ENCODE measurements around the gene LRRC41. TPM values are rescaled to one million over a fixed set of nuclear protein-coding genes. Genes with fewer than 3 reads are reported as not detected.

Gene LRRC41
- total and polyA plus RNA-seq, 4 donors, result 22.0 to 58.4 (median 27.7) TPM

DNA sequence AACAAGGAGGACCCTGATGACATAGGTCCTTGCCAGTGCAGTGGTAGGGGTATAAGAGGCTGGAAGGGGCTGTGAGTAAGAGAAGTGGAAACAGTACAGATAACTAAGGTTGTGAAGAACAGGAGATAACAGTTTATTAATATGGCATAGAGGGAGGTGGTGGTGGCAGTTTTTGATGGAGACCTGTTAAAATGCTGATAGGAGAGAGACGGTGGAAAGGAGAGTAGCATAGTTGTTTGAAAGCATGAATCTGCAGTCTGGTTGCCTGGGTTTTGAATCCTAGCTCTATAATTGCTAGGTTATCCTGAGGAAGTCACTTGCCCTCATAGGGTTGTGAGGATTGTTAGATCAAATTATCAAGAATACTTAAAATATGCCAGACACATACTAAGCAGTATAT, 19.4 kb downstream of the LRRC41 start:
- no peak for DNase-seq (ENCODE audit: low spot score)
- no peaks in the 10 kb centered on the region for H3K4me1 ChIP-seq (ENCODE audit: control insufficient read depth in 4 of 4, insufficient read depth in 4 of 4, low read length in 3 of 4)
- no peaks in the 10 kb centered on the region for H3K27me3 ChIP-seq (ENCODE audit: control insufficient read depth in 4 of 4, insufficient read depth in 4 of 4, low read length in 3 of 4)
- no peak for TF ChIP-seq JUND (IDR thresholded peaks at IDR 0.05)
- no peaks in the 10 kb centered on the region for H3K9me3 ChIP-seq (ENCODE audit: control insufficient read depth in 4 of 4, low read length in 3 of 4)
- H3K9ac ChIP-seq (ENCODE audit: low read depth in 1 of 2, low read length in 2 of 2), result no peak overlapping the region
- H3K27ac ChIP-seq (ENCODE audit: low read depth in 1 of 2, low read length in 2 of 2), result no peak overlapping the region
- 98% methylated on average over 1 of the region's 1 CpG for WGBS
- no peak overlapping the region for H3K4me3 ChIP-seq (ENCODE audit: low read depth in 1 of 3, low read length in 3 of 3)
- peaks cover 21 to 63% (median 42%) of the 10 kb centered on the region in 4 donors for H3K36me3 ChIP-seq (ENCODE audit: control insufficient read depth in 4 of 4, insufficient read depth in 3 of 4, low read depth in 1 of 4, low read length in 3 of 4)

DNA sequence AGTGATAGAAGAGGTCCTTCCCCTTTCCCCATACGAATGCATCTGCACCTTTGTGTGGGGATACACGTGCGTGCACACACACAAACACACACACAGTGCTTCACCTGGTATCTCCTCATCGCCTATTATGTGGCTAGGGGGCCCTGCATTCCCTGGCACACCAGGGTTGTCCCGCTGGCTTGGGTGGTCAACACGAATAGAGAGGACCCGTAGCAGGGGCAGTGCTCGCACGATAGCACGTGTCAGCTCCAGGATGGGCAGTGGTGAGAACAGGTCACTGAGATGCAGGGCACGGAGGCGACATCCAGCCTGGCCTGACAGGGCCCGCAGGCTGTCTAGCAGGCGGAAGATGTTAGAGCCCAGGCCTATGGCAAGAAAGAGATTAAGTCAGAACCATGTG, 22.4 kb downstream of the LRRC41 start:
- peaks cover 14 to 58% (median 37%) of the 10 kb centered on the region in 4 donors for H3K36me3 ChIP-seq (ENCODE audit: control insufficient read depth in 4 of 4, insufficient read depth in 3 of 4, low read depth in 1 of 4, low read length in 3 of 4)

DNA sequence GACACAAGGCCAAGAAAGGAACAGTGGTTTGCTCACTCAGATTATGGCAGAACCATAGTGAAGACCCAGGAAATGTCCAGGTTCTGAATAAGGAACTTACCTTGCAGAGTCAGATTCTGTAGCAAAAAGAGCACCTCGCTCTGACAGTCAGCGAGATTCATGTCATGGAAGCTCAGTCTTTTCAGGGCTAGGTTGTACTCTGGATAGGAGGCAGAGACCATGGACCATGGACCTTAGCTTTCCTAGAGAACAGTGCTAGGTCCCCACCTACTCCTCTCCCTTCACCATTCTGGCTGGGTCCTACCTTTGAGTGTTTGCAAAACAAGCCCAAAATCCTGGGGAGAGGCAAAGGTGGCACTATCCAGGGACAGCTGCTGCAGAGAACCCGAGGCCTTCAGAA, 23.3 kb downstream of the LRRC41 start:
- no peaks in the 10 kb centered on the region for H3K9me3 ChIP-seq (ENCODE audit: control insufficient read depth in 4 of 4, low read length in 3 of 4)
- 96% methylated on average over 3 of the region's 3 CpGs for WGBS
- H3K36me3 ChIP-seq (ENCODE audit: control insufficient read depth in 4 of 4, insufficient read depth in 3 of 4, low read depth in 1 of 4, low read length in 3 of 4), result peaks cover 5 to 51% (median 28%) of the 10 kb centered on the region in 4 donors
- no peak overlapping the region for H3K9ac ChIP-seq (ENCODE audit: low read depth in 1 of 2, low read length in 2 of 2)
- no peak for DNase-seq (ENCODE audit: low spot score)
- no peaks in the 10 kb centered on the region for H3K27me3 ChIP-seq (ENCODE audit: control insufficient read depth in 4 of 4, insufficient read depth in 4 of 4, low read length in 3 of 4)
- H3K4me3 ChIP-seq (ENCODE audit: low read depth in 1 of 3, low read length in 3 of 3), result no peak overlapping the region
- H3K4me1 ChIP-seq (ENCODE audit: control insufficient read depth in 4 of 4, insufficient read depth in 4 of 4, low read length in 3 of 4), result no peaks in the 10 kb centered on the region
- no peak overlapping the region for H3K27ac ChIP-seq (ENCODE audit: low read depth in 1 of 2, low read length in 2 of 2)
- no peak for TF ChIP-seq SP1 (IDR thresholded peaks at IDR 0.05)
- TF ChIP-seq RXRA (IDR thresholded peaks at IDR 0.05), result no peak
- TF ChIP-seq, protein P1, sequence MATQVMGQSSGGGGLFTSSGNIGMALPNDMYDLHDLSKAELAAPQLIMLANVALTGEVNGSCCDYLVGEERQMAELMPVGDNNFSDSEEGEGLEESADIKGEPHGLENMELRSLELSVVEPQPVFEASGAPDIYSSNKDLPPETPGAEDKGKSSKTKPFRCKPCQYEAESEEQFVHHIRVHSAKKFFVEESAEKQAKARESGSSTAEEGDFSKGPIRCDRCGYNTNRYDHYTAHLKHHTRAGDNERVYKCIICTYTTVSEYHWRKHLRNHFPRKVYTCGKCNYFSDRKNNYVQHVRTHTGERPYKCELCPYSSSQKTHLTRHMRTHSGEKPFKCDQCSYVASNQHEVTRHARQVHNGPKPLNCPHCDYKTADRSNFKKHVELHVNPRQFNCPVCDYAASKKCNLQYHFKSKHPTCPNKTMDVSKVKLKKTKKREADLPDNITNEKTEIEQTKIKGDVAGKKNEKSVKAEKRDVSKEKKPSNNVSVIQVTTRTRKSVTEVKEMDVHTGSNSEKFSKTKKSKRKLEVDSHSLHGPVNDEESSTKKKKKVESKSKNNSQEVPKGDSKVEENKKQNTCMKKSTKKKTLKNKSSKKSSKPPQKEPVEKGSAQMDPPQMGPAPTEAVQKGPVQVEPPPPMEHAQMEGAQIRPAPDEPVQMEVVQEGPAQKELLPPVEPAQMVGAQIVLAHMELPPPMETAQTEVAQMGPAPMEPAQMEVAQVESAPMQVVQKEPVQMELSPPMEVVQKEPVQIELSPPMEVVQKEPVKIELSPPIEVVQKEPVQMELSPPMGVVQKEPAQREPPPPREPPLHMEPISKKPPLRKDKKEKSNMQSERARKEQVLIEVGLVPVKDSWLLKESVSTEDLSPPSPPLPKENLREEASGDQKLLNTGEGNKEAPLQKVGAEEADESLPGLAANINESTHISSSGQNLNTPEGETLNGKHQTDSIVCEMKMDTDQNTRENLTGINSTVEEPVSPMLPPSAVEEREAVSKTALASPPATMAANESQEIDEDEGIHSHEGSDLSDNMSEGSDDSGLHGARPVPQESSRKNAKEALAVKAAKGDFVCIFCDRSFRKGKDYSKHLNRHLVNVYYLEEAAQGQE (IDR thresholded peaks at IDR 0.05), result no peak
- TF ChIP-seq EGR1 (IDR thresholded peaks at IDR 0.05; ENCODE audit: low read depth in 2 of 2), result no peak
- TF ChIP-seq, protein P2, sequence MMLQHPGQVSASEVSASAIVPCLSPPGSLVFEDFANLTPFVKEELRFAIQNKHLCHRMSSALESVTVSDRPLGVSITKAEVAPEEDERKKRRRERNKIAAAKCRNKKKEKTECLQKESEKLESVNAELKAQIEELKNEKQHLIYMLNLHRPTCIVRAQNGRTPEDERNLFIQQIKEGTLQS (IDR thresholded peaks at IDR 0.05), result no peak
- TF ChIP-seq TAF1 (conservative IDR thresholded peaks at IDR 0.05), result no peak
- no peak for TF ChIP-seq HNF4A (conservative IDR thresholded peaks at IDR 0.05)
- TF ChIP-seq YY1 (IDR thresholded peaks at IDR 0.05), result no peak
- TF ChIP-seq, protein P3, sequence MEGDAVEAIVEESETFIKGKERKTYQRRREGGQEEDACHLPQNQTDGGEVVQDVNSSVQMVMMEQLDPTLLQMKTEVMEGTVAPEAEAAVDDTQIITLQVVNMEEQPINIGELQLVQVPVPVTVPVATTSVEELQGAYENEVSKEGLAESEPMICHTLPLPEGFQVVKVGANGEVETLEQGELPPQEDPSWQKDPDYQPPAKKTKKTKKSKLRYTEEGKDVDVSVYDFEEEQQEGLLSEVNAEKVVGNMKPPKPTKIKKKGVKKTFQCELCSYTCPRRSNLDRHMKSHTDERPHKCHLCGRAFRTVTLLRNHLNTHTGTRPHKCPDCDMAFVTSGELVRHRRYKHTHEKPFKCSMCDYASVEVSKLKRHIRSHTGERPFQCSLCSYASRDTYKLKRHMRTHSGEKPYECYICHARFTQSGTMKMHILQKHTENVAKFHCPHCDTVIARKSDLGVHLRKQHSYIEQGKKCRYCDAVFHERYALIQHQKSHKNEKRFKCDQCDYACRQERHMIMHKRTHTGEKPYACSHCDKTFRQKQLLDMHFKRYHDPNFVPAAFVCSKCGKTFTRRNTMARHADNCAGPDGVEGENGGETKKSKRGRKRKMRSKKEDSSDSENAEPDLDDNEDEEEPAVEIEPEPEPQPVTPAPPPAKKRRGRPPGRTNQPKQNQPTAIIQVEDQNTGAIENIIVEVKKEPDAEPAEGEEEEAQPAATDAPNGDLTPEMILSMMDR (IDR thresholded peaks at IDR 0.05; ENCODE audit: low read depth, low read length, missing input control), result no peak
- no peak for TF ChIP-seq FOXA1 (IDR thresholded peaks at IDR 0.05)
- TF ChIP-seq HNF4G (IDR thresholded peaks at IDR 0.05), result no peak
- no peak for TF ChIP-seq NR2F2 (IDR thresholded peaks at IDR 0.05)

More for the DNA sequence above, 22.4 kb downstream of the LRRC41 start:
- no peaks in the 10 kb centered on the region for H3K4me1 ChIP-seq (ENCODE audit: control insufficient read depth in 4 of 4, insufficient read depth in 4 of 4, low read length in 3 of 4)
- no peaks in the 10 kb centered on the region for H3K9me3 ChIP-seq (ENCODE audit: control insufficient read depth in 4 of 4, low read length in 3 of 4)
- H3K9ac ChIP-seq (ENCODE audit: low read depth in 1 of 2, low read length in 2 of 2), result no peak overlapping the region
- TF ChIP-seq, protein P3 (IDR thresholded peaks at IDR 0.05; ENCODE audit: low read depth, low read length, missing input control), result no peak
- TF ChIP-seq, protein P2 (IDR thresholded peaks at IDR 0.05), result no peak
- TF ChIP-seq RXRA (IDR thresholded peaks at IDR 0.05), result no peak
- no peak for TF ChIP-seq JUND (IDR thresholded peaks at IDR 0.05)
- no peak for TF ChIP-seq GABPA (IDR thresholded peaks at IDR 0.05 in 1 of 2, conservative IDR thresholded peaks at IDR 0.05 in 1 of 2)
- TF ChIP-seq, protein P4, sequence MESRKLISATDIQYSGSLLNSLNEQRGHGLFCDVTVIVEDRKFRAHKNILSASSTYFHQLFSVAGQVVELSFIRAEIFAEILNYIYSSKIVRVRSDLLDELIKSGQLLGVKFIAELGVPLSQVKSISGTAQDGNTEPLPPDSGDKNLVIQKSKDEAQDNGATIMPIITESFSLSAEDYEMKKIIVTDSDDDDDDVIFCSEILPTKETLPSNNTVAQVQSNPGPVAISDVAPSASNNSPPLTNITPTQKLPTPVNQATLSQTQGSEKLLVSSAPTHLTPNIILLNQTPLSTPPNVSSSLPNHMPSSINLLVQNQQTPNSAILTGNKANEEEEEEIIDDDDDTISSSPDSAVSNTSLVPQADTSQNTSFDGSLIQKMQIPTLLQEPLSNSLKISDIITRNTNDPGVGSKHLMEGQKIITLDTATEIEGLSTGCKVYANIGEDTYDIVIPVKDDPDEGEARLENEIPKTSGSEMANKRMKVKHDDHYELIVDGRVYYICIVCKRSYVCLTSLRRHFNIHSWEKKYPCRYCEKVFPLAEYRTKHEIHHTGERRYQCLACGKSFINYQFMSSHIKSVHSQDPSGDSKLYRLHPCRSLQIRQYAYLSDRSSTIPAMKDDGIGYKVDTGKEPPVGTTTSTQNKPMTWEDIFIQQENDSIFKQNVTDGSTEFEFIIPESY (IDR thresholded peaks at IDR 0.05), result no peak
- TF ChIP-seq HNF4A (conservative IDR thresholded peaks at IDR 0.05), result no peak
- no peak for TF ChIP-seq SP1 (IDR thresholded peaks at IDR 0.05)
- TF ChIP-seq TAF1 (conservative IDR thresholded peaks at IDR 0.05), result no peak
- no peak for TF ChIP-seq NR2F2 (IDR thresholded peaks at IDR 0.05)
- H3K27me3 ChIP-seq (ENCODE audit: control insufficient read depth in 4 of 4, insufficient read depth in 4 of 4, low read length in 3 of 4), result no peaks in the 10 kb centered on the region
- DNase-seq (ENCODE audit: low spot score), result no peak
- WGBS, result 95% methylated on average over 14 of the region's 14 CpGs
- H3K4me3 ChIP-seq (ENCODE audit: low read depth in 1 of 3, low read length in 3 of 3), result no peak overlapping the region
- H3K27ac ChIP-seq (ENCODE audit: low read depth in 1 of 2, low read length in 2 of 2), result no peak overlapping the region

All from liver (tissue), 9 donors.